ENCODE data around the gene SYNDIG1.

SYNDIG1 gene

DNA sequence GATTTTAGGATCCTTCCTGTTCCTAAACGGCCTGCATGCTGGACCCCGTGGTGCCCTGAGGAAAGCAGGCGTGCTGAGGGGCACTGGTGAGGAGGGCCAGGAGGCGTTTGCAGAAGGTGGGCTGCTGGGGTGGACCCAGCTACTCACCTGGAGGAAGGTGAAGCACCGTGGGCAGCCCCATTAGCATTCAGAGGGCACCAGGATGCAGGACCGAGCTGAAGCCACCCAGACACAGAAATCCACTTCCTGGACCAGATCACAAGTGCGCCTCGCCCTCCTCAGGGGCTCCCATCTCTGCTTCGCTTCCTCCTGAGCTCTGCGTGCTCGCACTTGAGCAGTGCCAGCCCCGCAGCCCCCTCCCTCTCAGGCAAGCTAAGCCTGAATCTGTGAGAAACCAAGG, 187.0 kb downstream of the SYNDIG1 start:
- Histone ChIP-seq H3K4me1 (ENCODE audit: control insufficient read depth, insufficient read depth, low read length) (no peaks in the 10 kb centered on the region), H3K27me3 (ENCODE audit: control insufficient read depth, insufficient read depth, low read length) (no peaks in the 10 kb centered on the region), H3K27ac (ENCODE audit: low read depth, low read length) (no peak overlapping the region), H3K9ac (ENCODE audit: low read length) (no peak overlapping the region), H3K36me3 (ENCODE audit: control insufficient read depth, insufficient read depth, low read length) (no peaks in the 10 kb centered on the region), H3K4me3 (ENCODE audit: low read length) (no peak overlapping the region)

DNA sequence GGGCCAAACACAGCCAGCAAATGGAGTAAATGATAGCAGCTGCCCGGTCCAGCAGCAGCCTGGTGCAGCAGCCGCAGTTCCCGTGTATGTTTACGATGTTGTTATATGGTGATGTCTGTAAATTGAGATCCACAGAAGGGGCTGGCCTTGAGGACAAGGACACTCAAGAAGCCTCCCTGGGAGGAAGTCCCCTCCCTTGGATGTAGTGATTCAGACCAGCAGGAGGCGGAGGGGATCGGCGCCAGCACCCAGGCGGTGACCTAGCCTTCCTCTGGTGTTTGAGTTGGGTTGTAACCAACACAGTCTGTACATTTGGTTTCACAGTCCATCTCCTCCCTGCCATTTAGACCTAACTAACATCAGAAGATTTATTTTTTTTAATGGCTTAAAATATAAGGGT, 187.8 kb downstream of the SYNDIG1 start:
- no peak overlapping the region for H3K4me3 ChIP-seq (ENCODE audit: low read length)

DNA sequence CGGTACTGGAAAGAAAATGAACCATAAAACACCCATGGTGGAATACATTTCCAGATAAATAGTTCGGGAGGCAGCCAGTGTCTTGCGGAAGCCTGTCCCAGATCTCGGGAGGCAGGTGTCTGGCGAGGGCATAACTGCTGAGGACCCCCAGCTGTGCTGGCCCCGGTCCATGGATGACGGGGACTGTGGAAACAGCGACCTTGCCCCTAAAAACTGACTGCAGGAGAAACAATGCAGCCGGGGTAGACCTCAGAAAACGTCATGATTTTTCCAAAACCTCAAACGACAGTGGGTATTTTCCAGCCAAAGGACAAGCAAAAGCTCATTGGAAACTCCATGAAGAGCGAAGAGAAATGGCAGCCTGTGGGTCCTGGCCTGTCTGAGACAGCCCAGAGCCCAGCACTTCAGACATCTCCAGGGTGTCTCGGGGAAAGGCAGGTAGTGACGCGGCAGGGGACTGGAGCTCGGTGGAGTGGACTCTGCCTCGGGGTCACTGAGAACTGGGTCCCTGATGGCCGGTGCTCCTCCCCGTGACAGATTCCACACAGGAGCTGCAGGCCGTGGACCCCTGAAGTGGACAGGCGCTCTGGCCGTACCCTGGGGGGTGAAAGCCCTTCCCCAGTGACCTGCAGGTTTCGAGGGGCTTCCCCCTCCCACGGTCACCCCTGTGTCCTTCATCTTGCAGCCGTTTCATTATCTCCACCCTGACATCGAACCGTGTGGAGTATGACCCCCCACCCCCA, 188.6 kb downstream of the SYNDIG1 start:
- Histone ChIP-seq H3K4me1 (ENCODE audit: control insufficient read depth, insufficient read depth, low read length) (no peaks in the 10 kb centered on the region), H3K4me3 (ENCODE audit: low read length) (no peak overlapping the region)

More for the DNA sequence above, 187.8 kb downstream of the SYNDIG1 start:
- Histone ChIP-seq H3K9ac (ENCODE audit: low read length) (no peak overlapping the region), H3K27me3 (ENCODE audit: control insufficient read depth, insufficient read depth, low read length) (no peaks in the 10 kb centered on the region), H3K27ac (ENCODE audit: low read depth, low read length) (no peak overlapping the region), H3K36me3 (ENCODE audit: control insufficient read depth, insufficient read depth, low read length) (no peaks in the 10 kb centered on the region), H3K4me1 (ENCODE audit: control insufficient read depth, insufficient read depth, low read length) (no peaks in the 10 kb centered on the region)

DNA sequence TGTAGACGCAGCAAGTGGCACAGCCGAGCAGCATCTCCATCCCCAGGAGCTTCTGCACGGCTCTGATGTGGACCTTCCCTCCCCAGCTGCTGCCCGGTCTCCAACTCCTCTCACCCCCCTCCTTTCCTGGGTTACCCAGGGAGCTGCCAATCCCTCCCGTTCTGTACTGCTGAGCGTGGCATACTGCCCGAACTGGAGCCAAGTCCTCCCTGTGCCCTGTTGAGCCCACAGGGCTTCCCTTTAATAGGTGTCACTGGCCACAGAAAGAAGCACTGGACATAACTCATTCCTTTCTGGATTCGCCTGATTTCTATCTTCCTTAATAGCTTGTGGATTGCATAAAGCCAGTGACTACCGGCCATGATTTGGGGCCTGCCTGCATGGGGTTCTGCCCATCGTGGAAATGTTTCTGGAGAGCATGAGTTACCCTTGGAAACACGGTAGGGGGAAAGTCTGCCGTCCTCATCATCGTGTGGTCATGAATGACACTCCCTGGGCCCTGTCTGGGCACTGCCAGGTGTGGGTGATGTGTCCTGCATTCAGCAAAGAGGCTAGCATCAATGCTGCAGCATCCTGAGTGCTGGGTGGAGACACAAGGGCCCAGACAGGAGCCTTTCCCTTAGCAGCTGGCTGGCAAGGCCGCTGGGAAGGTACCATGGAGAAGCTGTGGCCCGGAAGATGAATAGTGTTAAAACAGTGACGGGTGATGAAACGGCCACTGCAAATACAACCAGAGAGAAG, 189.7 kb downstream of the SYNDIG1 start:
- Histone ChIP-seq H3K27me3 (ENCODE audit: control insufficient read depth, insufficient read depth, low read length) (no peaks in the 10 kb centered on the region), H3K4me1 (ENCODE audit: control insufficient read depth, insufficient read depth, low read length) (no peaks in the 10 kb centered on the region), H3K4me3 (ENCODE audit: low read length) (no peak overlapping the region), H3K9ac (ENCODE audit: low read length) (no peak overlapping the region), H3K27ac (ENCODE audit: low read depth, low read length) (no peak overlapping the region), H3K36me3 (ENCODE audit: control insufficient read depth, insufficient read depth, low read length) (no peaks in the 10 kb centered on the region)

More for the DNA sequence above, 188.6 kb downstream of the SYNDIG1 start:
- H3K36me3 ChIP-seq (ENCODE audit: control insufficient read depth, insufficient read depth, low read length): no peaks in the 10 kb centered on the region
- no peaks in the 10 kb centered on the region for H3K27me3 ChIP-seq (ENCODE audit: control insufficient read depth, insufficient read depth, low read length)
- H3K9ac ChIP-seq (ENCODE audit: low read length): no peak overlapping the region
- H3K27ac ChIP-seq (ENCODE audit: low read depth, low read length): no peak overlapping the region

DNA sequence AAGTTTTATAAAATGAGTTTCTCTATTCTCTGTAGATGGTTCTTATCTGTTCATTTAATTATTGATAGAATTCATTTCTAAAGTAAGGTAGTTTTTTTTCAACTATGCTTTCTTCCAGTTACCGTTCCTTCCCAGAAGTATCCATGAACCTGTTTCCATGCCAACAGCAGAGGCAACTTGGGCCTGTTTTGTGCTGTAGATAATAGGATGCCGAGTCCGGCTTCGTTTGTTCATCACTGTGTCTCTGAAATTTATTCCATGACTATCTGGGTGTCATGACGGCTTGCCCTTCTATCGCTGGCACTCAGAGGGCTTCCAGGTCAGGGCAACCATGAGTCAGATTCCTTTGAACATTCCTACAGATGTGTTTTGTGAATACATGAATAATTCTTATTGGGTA, 190.4 kb downstream of the SYNDIG1 start:
- Histone ChIP-seq H3K36me3 (ENCODE audit: control insufficient read depth, insufficient read depth, low read length) (no peaks in the 10 kb centered on the region), H3K9ac (ENCODE audit: low read length) (no peak overlapping the region), H3K4me1 (ENCODE audit: control insufficient read depth, insufficient read depth, low read length) (no peaks in the 10 kb centered on the region), H3K27me3 (ENCODE audit: control insufficient read depth, insufficient read depth, low read length) (no peaks in the 10 kb centered on the region), H3K27ac (ENCODE audit: low read depth, low read length) (no peak overlapping the region), H3K4me3 (ENCODE audit: low read length) (no peak overlapping the region)

DNA sequence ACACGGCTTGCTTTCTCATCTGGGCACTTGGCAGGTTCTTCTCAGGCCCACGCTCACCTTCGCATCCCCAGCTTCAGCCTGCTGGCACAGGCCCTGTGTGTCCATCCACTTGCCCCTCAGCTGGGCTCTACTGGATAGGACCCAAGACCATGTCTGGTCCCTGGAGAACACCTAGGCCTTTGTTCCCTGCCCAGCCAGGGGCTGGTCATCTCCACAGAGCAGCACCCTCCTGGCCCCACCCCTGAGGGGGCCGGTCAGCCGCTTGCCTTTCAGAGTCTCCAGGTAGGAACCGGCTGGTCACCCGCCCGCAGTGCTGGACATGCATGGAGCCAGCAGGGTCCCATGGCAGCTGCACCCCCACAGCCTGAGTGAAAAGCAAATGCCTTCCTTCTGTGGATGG, 191.2 kb downstream of the SYNDIG1 start:
- Histone ChIP-seq H3K36me3 (ENCODE audit: control insufficient read depth, insufficient read depth, low read length) (no peaks in the 10 kb centered on the region), H3K27ac (ENCODE audit: low read depth, low read length) (no peak overlapping the region)

DNA sequence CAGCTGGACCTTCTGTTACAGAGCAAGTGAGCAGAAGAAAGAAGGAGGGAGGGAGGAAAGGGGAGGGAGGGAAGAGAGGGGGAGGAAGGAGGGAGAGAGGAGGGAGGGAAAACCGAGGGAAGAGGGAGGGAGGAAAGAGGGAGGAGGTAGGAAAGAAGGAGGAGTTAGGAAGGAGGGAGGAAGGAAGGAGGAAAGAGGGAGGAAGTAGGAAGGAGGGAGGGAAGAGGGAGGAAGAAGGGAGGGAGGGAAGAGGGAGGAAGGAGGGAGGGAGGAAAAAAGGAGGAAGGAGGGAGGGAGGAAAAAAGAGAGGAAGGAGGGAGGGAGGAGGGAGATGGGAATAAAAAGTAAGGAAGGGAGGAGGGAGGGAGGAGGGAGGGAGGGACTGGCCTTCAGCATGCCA, 191.8 kb downstream of the SYNDIG1 start:
- Histone ChIP-seq H3K36me3 (ENCODE audit: control insufficient read depth, insufficient read depth, low read length) (no peaks in the 10 kb centered on the region), H3K9ac (ENCODE audit: low read length) (no peak overlapping the region), H3K27me3 (ENCODE audit: control insufficient read depth, insufficient read depth, low read length) (no peaks in the 10 kb centered on the region), H3K27ac (ENCODE audit: low read depth, low read length) (no peak overlapping the region), H3K4me3 (ENCODE audit: low read length) (no peak overlapping the region), H3K4me1 (ENCODE audit: control insufficient read depth, insufficient read depth, low read length) (no peaks in the 10 kb centered on the region)

More for the DNA sequence above, 191.2 kb downstream of the SYNDIG1 start:
- no peak overlapping the region for H3K9ac ChIP-seq (ENCODE audit: low read length)
- no peak overlapping the region for H3K4me3 ChIP-seq (ENCODE audit: low read length)
- H3K27me3 ChIP-seq (ENCODE audit: control insufficient read depth, insufficient read depth, low read length): no peaks in the 10 kb centered on the region
- H3K4me1 ChIP-seq (ENCODE audit: control insufficient read depth, insufficient read depth, low read length): no peaks in the 10 kb centered on the region

DNA sequence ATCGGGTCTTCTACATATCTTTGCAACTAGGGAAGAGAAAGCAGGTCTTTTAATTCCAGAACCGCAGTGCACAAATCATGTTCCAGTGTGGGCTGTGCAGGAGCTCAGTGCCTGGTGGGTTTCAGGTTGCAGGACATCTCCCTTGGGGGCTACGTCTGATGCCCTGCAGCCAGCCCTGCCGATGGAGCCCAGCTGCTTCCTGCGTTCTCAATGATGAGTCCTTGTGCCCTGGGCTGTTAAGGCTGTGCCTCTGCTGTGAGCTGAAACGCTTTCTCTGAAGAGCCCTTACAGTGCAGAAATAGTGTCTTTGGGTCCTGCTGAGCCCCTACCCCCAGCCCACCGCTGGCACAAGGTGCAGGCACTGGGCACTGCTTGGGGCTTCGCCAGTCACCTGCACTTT, 192.9 kb downstream of the SYNDIG1 start:
- no peak overlapping the region for H3K4me3 ChIP-seq (ENCODE audit: low read length)
- H3K36me3 ChIP-seq (ENCODE audit: control insufficient read depth, insufficient read depth, low read length): no peaks in the 10 kb centered on the region
- H3K9ac ChIP-seq (ENCODE audit: low read length): no peak overlapping the region
- no peak overlapping the region for H3K27ac ChIP-seq (ENCODE audit: low read depth, low read length)
- H3K27me3 ChIP-seq (ENCODE audit: control insufficient read depth, insufficient read depth, low read length): no peaks in the 10 kb centered on the region
- H3K4me1 ChIP-seq (ENCODE audit: control insufficient read depth, insufficient read depth, low read length): no peaks in the 10 kb centered on the region

DNA sequence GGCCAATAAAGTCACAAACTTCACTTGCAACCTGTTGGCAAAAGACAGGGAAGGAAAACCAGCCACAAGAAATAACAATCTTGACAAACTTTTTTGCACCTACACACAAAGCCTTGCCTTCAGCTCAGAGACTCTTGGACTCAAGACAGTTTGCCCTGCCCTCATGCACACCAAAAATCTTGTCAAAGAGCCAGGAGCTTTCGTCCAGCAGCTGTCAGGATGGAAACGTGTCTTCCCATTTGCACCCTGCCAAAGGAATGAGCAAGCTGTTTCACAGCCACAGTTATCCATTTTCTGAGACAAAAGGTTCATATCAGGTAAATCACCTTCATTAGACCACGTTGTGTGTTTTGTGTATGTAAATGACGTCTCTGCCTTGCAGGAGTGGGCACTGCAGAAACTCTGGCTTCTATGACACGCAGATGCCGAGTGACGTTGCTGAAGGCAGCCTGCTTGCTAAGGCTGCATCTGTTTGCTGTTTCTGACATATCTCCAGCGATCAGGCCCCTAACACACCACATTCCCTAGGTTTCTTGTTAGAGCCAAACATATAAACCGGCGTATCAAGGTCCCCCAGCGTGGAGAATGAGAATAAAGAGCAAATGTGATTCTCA, 193.4 kb downstream of the SYNDIG1 start:
- Histone ChIP-seq H3K27me3 (ENCODE audit: control insufficient read depth, insufficient read depth, low read length) (no peaks in the 10 kb centered on the region), H3K4me1 (ENCODE audit: control insufficient read depth, insufficient read depth, low read length) (no peaks in the 10 kb centered on the region), H3K36me3 (ENCODE audit: control insufficient read depth, insufficient read depth, low read length) (no peaks in the 10 kb centered on the region), H3K4me3 (ENCODE audit: low read length) (no peak overlapping the region), H3K9ac (ENCODE audit: low read length) (no peak overlapping the region), H3K27ac (ENCODE audit: low read depth, low read length) (no peak overlapping the region)

DNA sequence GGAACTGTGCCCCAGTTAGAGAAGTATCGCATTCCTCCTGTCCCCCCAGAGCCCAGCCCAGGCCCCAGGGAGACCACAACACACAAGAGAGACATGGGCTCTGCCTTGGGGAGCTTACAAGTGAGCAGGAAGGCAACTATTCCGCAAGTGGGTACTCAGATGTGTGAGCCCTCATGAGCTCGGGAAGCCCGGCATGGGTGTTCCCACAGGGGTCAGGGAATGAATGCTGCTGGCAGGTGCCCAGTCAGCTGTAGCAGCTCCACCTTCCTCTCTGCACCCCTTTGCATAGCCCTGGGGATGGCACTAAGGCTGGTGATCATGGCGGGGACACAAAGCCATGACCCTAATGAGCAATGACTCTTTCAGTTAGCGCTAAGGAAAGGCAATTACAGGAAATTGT, 194.1 kb downstream of the SYNDIG1 start:
- no peaks in the 10 kb centered on the region for H3K27me3 ChIP-seq (ENCODE audit: control insufficient read depth, insufficient read depth, low read length)
- H3K36me3 ChIP-seq (ENCODE audit: control insufficient read depth, insufficient read depth, low read length): no peaks in the 10 kb centered on the region
- no peak overlapping the region for H3K27ac ChIP-seq (ENCODE audit: low read depth, low read length)
- H3K4me1 ChIP-seq (ENCODE audit: control insufficient read depth, insufficient read depth, low read length): no peaks in the 10 kb centered on the region
- H3K9ac ChIP-seq (ENCODE audit: low read length): no peak overlapping the region
- H3K4me3 ChIP-seq (ENCODE audit: low read length): no peak overlapping the region

DNA sequence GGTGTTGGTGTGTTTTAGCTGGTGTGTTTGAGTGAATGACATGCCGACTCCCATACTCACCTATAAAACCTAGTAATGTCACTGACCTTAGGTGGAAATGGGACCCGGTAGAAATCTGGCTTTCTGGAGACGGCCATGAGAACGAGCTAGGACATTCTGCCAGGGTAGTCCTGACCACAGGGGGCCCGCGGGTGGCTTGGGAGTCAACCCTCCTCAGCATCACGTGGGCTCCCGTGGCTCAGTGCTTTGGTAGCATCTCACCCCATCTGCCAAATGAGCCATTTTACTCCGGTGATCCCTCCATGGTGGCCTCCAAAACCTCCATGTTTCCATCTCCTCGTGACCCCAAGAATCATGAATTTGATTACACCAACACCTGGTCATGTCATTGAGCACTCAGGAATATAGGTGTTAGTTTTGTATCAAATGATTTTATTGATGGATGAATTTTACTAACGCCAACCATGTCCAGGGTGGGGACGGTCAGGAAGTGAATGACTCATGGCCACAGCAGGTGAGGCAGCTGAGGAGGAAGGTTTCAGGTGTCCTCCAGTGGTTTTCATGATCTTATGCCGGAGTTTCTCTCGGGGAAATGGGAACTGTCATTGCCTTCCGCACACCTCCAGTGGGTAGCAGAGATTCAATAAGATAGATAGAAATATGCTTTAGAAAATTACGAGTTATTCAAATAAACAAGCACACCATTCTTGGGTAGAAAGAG, 195.0 kb downstream of the SYNDIG1 start:
- H3K4me1 ChIP-seq (ENCODE audit: control insufficient read depth, insufficient read depth, low read length): no peaks in the 10 kb centered on the region
- no peaks in the 10 kb centered on the region for H3K27me3 ChIP-seq (ENCODE audit: control insufficient read depth, insufficient read depth, low read length)
- H3K9ac ChIP-seq (ENCODE audit: low read length): no peak overlapping the region
- no peaks in the 10 kb centered on the region for H3K36me3 ChIP-seq (ENCODE audit: control insufficient read depth, insufficient read depth, low read length)
- H3K27ac ChIP-seq (ENCODE audit: low read depth, low read length): no peak overlapping the region
- H3K4me3 ChIP-seq (ENCODE audit: low read length): no peak overlapping the region

DNA sequence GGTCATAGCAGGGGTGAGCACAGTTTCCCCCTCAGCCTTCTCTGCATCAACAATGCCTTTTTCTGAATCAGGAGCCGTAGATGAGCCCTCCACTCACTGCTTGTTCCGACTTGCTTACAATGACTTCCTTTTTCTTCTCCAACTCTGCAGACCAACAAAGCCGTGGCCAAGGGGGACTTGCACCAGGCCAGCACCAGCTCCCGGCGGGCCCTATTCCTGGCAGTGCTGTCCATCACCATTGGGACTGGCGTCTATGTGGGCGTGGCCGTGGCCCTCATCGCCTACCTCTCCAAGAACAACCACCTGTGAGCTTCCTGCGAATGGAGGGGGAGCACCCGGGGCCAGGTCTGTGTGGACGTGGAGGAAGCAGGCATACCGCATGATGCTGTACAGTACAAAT, 195.8 kb downstream of the SYNDIG1 start:
- H3K9ac ChIP-seq (ENCODE audit: low read length): no peak overlapping the region
- H3K27me3 ChIP-seq (ENCODE audit: control insufficient read depth, insufficient read depth, low read length): no peaks in the 10 kb centered on the region
- H3K36me3 ChIP-seq (ENCODE audit: control insufficient read depth, insufficient read depth, low read length): no peaks in the 10 kb centered on the region
- no peak overlapping the region for H3K27ac ChIP-seq (ENCODE audit: low read depth, low read length)
- H3K4me1 ChIP-seq (ENCODE audit: control insufficient read depth, insufficient read depth, low read length): no peaks in the 10 kb centered on the region
- no peak overlapping the region for H3K4me3 ChIP-seq (ENCODE audit: low read length)
